Hematopoietic multipotent progenitor cell treated with erythropoietin and hydrocortisone succinate and interleukin-3 and kit ligand, for 6 days (in vitro differentiated cells): ENCODE data around the gene LAMB3.

Experiments
- DNase-seq: peaks from one replicate; pipeline ENCODE4 v3.0.0-alpha.2; 2015

Gene LAMB3

GRCh38 chr1:209630383-209631225, 21.6 kb downstream of the LAMB3 start:
- DNase-seq, result no peak

GRCh38 chr1:209629621-209630382, 22.4 kb downstream of the LAMB3 start:
- DNase-seq, result no peak

GRCh38 chr1:209628618-209629299, 23.5 kb downstream of the LAMB3 start:
- no peak for DNase-seq

- peak; percentile 78 for DNase-seq
Observed at GRCh38 chr1:209627732-209628196, 24.5 kb downstream of the LAMB3 start.

- peak; percentile 33 for DNase-seq
Observed at GRCh38 chr1:209627027-209627731, 25.0 kb downstream of the LAMB3 start.

GRCh38 chr1:209626346-209627026, 25.7 kb downstream of the LAMB3 start:
- DNase-seq, result no peak

- DNase-seq, result no peak
Observed at GRCh38 chr1:209625791-209626285, 26.4 kb downstream of the LAMB3 start.

- DNase-seq, result no peak
Observed at GRCh38 chr1:209624558-209625549, 27.4 kb downstream of the LAMB3 start.

- no peak for DNase-seq
Observed at GRCh38 chr1:209622841-209623829, 29.1 kb downstream of the LAMB3 start.

GRCh38 chr1:209621741-209622655, 30.2 kb downstream of the LAMB3 start:
- DNase-seq, result no peak

- DNase-seq, result no peak
Observed at GRCh38 chr1:209621286-209621685, 30.9 kb downstream of the LAMB3 start.

GRCh38 chr1:209620487-209620884, 31.7 kb downstream of the LAMB3 start:
- DNase-seq, result no peak

- DNase-seq, result no peak
Observed at GRCh38 chr1:209619696-209620486, 32.3 kb downstream of the LAMB3 start.

- no peak for DNase-seq
Observed at GRCh38 chr1:209618756-209619420, 33.3 kb downstream of the LAMB3 start.

- no peak for DNase-seq
Observed at GRCh38 chr1:209618291-209618690, 33.9 kb downstream of the LAMB3 start.

- no peak for DNase-seq
Observed at GRCh38 chr1:209617755-209618154, 34.5 kb downstream of the LAMB3 start.
